OCI-LY3 (cell line): ENCODE data around the gene KLHL30.

ENCODE experiments used
- CTCF ChIP-seq: fragments of 200-600, 300-600 bp; sonication (generic); IDR thresholded peaks from 2 replicates; pipeline ENCODE4 v1.5.1; 2014; ENCODE audit warnings: antibody characterized with exemption, low read length, low read depth
- EZH2phosphoT487 ChIP-seq: fragments of 200-600 bp; shearing (Covaris generic); IDR thresholded peaks from 2 replicates; pipeline ENCODE4 v1.6.1; 2018; ENCODE audit warnings: antibody characterized with exemption, mixed run types, low read depth

- TF ChIP-seq CTCF (no peak), EZH2phosphoT487 (no peak)
Observed at GRCh38 chr2:238091436-238092060, 46.9 kb upstream of the KLHL30 start.
